ENCODE results near the gene RNPC3.
"Not testable (repeated sequence)": the region's sequence is repeated elsewhere in the genome, so short reads cannot be mapped to it uniquely, and the experiment has no call there.

RNPC3 gene

GRCh38 chr1:103561643-103562395 lies 36.3 kb downstream of the RNPC3 start:
- DNase-seq, result no peak

- DNase-seq, result no peak
These were observed 37.6 kb downstream of the RNPC3 start for GRCh38 chr1:103563056-103563455.

- DNase-seq, result no peak
These were observed 44.0 kb downstream of the RNPC3 start for GRCh38 chr1:103569493-103569892.

GRCh38 chr1:103571289-103571688 lies 45.8 kb downstream of the RNPC3 start, which contains the start of gene AMY2B:
TSS of gene AMY2B (plus strand) at chr1:103571589. CDS start at chr1:103571603, 14 bp downstream.
- DNase-seq, result not testable (repeated sequence)

- no peak for DNase-seq
These were observed 50.6 kb downstream of the RNPC3 start for GRCh38 chr1:103576065-103576464.

GRCh38 chr1:103576784-103577183 lies 51.3 kb downstream of the RNPC3 start:
- not testable (repeated sequence) for DNase-seq

GRCh38 chr1:103582464-103582863 lies 57.0 kb downstream of the RNPC3 start:
- DNase-seq, result no peak

- DNase-seq, result no peak
These were observed 58.4 kb downstream of the RNPC3 start for GRCh38 chr1:103583887-103584286.

GRCh38 chr1:103584537-103584936 lies 59.0 kb downstream of the RNPC3 start:
- DNase-seq, result no peak

- not testable (repeated sequence) for DNase-seq
These were observed 77.2 kb downstream of the RNPC3 start for GRCh38 chr1:103602740-103603139.
